Lower leg skin (tissue), 4 donors: ENCODE results near the gene NHERF1. TPM values are rescaled to one million over a fixed set of nuclear protein-coding genes. Genes with fewer than 3 reads are reported as not detected.

ENCODE experiments used
- DNase-seq, 2 donors: peaks; one replicate each; pipeline ENCODE4 v3.0.0-alpha.2; 2019; ENCODE audit warnings: low spot score in 2 of 2
- H3K4me3 ChIP-seq: fragments of 200-600 bp; sonication (generic); 2 replicates; pipeline ENCODE4 v1.5.1; 2017; ENCODE audit warnings: mild to moderate bottlenecking, low read depth; ENCODE audit not compliant: poor library complexity, severe bottlenecking
- CTCF ChIP-seq, 3 donors: fragments of 450-650 bp; IDR thresholded peaks; one replicate each; pipeline ENCODE4 v1.5.1; 2016; ENCODE audit warnings: antibody characterized with exemption in 3 of 3, mild to moderate bottlenecking in 3 of 3, moderate library complexity in 2 of 3
- POLR2A ChIP-seq, 2 donors: fragments of 450-650 bp; IDR thresholded peaks; one replicate each; pipeline ENCODE4 v1.6.1; 2016 to 2017; ENCODE audit warnings: antibody characterized with exemption in 2 of 2, mild to moderate bottlenecking in 1 of 2, moderate library complexity in 1 of 2
- WGBS, 2 donors: methylation state at CpG; one replicate each; pipeline ENCODE4 v1.1.5; 2018; 5-methylcytosine and 5-hydroxymethylcytosine counted together
- intact Hi-C: fragments of 100-400 bp; cut with DNase I; formaldehyde crosslinking; loops from one replicate; pipeline ENCODE4 v1.15.0; 2023; ENCODE audit warnings: low total_unique reads
- total RNA-seq, 4 donors: library from RNA; depleted of rRNA; stranded (reverse); fragments of >200 nt; gene quantifications; one replicate each; pipeline ENCODE4 v1.1.0, GENCODE V29; 2016

The NHERF1 gene
- total RNA-seq, 4 donors from 2014 or later = 47.6 to 67.7 (median 58.6) TPM

GRCh38 chr17:74739227-74739831 is 9.1 kb upstream of the NHERF1 start:
- WGBS, 2 donors = 76 to 81% methylated on average over 12 of the region's 12 CpGs
- intact Hi-C loops = no loop called here
- TF ChIP-seq POLR2A (IDR thresholded peaks at IDR 0.05) (no peak), CTCF (IDR thresholded peaks at IDR 0.05) (no peak)
- no peak for DNase-seq
- H3K4me3 ChIP-seq = no peak overlapping the region

DNA sequence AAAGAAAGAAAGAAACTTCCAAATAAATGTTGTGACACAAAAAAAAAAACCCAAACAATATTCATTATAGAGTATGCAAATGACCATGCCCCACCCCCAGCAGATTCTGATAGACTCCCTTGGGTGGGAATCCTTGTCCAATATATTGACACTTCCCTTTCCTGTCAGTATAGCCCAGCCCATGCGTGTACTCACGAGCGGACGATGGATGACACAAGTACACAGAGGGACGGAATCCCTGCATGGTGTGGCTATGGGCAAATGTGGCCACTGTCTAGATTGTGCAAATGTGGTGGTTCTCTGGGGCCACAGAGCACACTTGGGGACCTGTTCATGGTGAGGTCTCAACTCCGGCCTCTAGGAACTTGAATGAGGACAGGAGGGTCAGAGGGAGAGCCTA is 8.3 kb upstream of the NHERF1 start:
- intact Hi-C loops = loop anchor here (10.0 kb wide), 1 partner anchor 125 kb away; no protein-coding TSS in a partner anchor
- WGBS, 2 donors = 82 to 87% methylated on average over 6 of the region's 6 CpGs
- TF ChIP-seq POLR2A (IDR thresholded peaks at IDR 0.05) = no peak
- H3K4me3 ChIP-seq = no peak overlapping the region
- DNase-seq = no peak

DNA sequence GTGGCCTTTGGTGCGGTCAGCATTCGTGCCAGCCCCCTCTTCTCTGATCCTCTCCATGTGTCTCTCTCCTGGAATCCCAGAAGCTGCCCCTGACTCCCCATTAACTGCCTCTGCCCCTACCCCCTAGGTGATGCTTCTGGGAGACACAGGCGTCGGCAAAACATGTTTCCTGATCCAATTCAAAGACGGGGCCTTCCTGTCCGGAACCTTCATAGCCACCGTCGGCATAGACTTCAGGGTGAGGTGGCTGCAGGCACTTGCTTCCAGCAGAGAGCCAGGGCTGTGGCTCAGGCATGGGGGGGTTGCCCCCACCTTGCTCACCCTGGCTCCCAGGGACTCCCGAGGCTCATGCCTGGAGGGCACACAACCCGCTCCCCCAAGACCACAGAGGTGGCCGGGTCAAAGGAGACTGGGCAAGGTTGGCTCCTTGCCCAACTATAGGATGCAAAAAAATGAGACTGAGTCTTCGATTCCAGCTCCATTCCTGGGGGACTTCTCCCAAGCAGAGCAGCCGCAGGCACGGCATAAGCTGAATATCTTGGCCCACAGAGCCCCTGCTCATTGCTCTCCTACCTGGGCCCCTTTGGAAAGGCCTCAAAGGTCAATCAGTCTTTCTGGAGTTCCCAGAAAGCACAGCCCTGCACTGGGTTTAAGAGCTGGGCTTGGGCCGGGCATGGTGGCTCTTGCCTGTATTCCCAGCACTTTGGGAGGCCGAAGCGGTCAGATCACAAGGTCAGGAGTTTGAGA is 7.6 kb upstream of the NHERF1 start:
- WGBS, 2 donors = 73 to 81% methylated on average over 17 of the region's 17 CpGs
- TF ChIP-seq POLR2A (IDR thresholded peaks at IDR 0.05) (no peak), CTCF (IDR thresholded peaks at IDR 0.05) (no peak)
- intact Hi-C loops = loop anchor here (10.0 kb wide), 1 partner anchor 124 kb away; no protein-coding TSS in a partner anchor
- H3K4me3 ChIP-seq = no peak overlapping the region
- no peak for DNase-seq

DNA sequence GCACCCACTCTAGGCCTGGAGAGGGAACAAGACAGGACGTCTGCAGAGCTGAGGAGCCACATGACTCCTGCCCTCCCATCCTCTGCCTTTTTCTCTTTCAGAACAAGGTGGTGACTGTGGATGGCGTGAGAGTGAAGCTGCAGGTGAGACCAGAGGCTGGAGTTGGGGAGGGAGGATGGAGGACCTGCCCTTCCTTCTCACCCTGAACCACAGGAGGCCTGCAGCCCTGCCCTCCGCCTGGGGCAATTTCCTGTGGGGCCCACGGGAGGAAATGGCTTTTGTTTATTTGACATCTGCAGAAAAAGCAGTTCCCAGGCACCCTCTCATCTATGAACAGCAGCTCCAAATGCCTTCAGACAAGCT is 6.3 kb upstream of the NHERF1 start:
- WGBS, 2 donors = 25 to 28% methylated on average over 4 of the region's 4 CpGs
- no peak for DNase-seq
- no peak overlapping the region for H3K4me3 ChIP-seq
- intact Hi-C loops = loop anchor here (10.0 kb wide), 1 partner anchor 123 kb away; no protein-coding TSS in a partner anchor
- TF ChIP-seq POLR2A (IDR thresholded peaks at IDR 0.05) = no peak

GRCh38 chr17:74742978-74743545 is 5.4 kb upstream of the NHERF1 start:
- no peak overlapping the region for H3K4me3 ChIP-seq
- intact Hi-C loops = loop anchor here (10.0 kb wide), 1 partner anchor 122 kb away; no protein-coding TSS in a partner anchor
- no peak for DNase-seq
- no peak for TF ChIP-seq CTCF (IDR thresholded peaks at IDR 0.05)
- TF ChIP-seq POLR2A (IDR thresholded peaks at IDR 0.05) = no peak
- WGBS, 2 donors = 91 to 95% methylated on average over 9 of the region's 9 CpGs

- WGBS, 2 donors = 81% methylated on average over 2 of the region's 2 CpGs
- H3K4me3 ChIP-seq = no peak overlapping the region
- DNase-seq = no peak
- intact Hi-C loops = loop anchor here (10.0 kb wide), 1 partner anchor 121 kb away; no protein-coding TSS in a partner anchor
- TF ChIP-seq CTCF (IDR thresholded peaks at IDR 0.05) (no peak), POLR2A (IDR thresholded peaks at IDR 0.05) (no peak)
These were observed 4.7 kb upstream of the NHERF1 start for GRCh38 chr17:74743755-74744154.
